ENCODE data around the gene TMA7B. TPM values are rescaled to one million over a fixed set of nuclear protein-coding genes. Genes with fewer than 3 reads are reported as not detected.
A peak's percentile ranks its signal among the peaks of the same experiment; 100 is the strongest.

TMA7B gene
- total RNA-seq, 4 donors from 2014 or later = 0.27 TPM; not detected in 3

DNA sequence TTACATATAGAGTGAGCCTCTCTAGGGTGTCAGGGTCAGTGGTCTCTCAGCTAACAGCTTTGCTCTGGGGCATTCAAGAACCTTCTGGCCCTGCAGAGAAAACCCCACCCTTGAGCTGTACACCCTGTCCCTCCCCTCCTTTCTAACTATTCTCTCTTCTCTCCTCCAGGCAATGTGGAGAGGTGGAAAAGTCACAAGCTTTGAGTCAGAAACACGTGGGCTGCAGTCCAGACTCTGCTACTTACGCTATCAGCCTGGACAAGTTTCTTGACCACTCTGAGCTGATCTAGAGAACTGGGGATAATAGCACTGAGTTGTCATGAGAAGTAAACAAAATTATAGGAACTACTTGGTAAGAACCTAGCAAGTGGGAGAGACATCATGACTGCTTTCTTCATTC is 23.8 kb downstream of the TMA7B start:
- TF ChIP-seq, protein P1, sequence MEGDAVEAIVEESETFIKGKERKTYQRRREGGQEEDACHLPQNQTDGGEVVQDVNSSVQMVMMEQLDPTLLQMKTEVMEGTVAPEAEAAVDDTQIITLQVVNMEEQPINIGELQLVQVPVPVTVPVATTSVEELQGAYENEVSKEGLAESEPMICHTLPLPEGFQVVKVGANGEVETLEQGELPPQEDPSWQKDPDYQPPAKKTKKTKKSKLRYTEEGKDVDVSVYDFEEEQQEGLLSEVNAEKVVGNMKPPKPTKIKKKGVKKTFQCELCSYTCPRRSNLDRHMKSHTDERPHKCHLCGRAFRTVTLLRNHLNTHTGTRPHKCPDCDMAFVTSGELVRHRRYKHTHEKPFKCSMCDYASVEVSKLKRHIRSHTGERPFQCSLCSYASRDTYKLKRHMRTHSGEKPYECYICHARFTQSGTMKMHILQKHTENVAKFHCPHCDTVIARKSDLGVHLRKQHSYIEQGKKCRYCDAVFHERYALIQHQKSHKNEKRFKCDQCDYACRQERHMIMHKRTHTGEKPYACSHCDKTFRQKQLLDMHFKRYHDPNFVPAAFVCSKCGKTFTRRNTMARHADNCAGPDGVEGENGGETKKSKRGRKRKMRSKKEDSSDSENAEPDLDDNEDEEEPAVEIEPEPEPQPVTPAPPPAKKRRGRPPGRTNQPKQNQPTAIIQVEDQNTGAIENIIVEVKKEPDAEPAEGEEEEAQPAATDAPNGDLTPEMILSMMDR (IDR thresholded peaks at IDR 0.05) = no peak
- no peak for TF ChIP-seq POLR2A (IDR thresholded peaks at IDR 0.05)
- no peak overlapping the region for H3K4me3 ChIP-seq (ENCODE audit: low read depth, poor library complexity, severe bottlenecking)
- WGBS, 2 donors = 24 to 34% methylated on average over 2 of the region's 2 CpGs
- intact Hi-C loops (cut with DNase I; ENCODE audit: low total_unique reads) = no loop called here
- DNase-seq (ENCODE audit: low spot score in 2 of 2) = no peak

DNA sequence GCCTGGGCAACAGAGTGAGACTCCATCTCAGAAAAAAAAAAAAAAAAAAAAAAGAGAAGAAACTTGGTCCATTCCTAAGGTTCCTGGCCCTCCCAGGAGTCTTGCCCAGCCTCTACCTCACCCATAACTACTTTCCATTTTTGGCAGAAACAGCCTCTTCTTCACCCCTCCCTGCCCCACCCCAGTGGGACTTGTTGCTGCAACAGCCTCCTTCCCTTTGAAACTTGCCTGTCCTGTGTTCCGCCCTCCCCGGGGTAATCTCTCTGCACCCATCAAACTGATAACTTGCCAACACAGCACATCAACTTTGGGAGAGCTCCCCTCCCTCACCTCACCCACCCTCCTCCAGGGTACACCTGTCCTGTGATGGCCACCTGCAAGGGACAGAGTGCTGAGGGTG is 24.5 kb downstream of the TMA7B start:
- TF ChIP-seq, protein P1 (IDR thresholded peaks at IDR 0.05) = no peak
- peak in 1 of 2 donors; percentile 53 for DNase-seq (ENCODE audit: low spot score in 2 of 2)
- WGBS, 2 donors = 50 to 53% methylated on average over 2 of the region's 2 CpGs
- H3K4me3 ChIP-seq (ENCODE audit: low read depth, poor library complexity, severe bottlenecking) = no peak overlapping the region
- intact Hi-C loops (cut with DNase I; ENCODE audit: low total_unique reads) = no loop called here

DNA sequence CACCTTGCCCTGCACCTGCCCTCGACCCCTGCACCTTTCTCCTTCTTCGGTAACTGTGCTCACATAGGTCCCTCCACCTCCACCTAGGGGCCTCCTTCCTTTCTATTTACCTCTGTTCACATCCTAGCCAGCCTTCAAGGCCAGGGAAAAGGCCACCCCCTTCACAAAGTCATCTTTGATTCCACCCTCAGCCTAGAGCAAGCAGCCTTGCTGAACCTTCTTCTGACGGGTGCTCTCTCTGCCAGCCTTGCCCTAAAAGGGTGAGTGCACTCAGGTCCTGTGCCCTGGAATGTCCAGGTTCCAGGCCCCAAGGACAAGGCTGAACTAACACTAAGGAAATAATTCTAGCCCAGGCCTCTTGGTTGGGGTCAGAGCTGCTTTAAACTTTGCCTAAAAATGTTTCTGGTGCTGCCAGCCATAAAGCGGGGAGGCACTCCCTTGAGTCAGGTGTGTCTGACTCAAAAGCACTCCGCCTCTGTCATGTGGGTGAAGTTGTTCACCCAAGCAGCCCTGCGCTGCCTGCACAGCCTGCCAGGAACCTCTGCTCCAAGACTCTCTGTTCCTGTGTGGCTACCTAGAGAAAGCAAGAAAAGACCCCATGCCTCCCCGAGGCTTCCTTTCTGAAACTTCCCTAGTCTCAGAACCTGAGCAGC is 25.3 kb downstream of the TMA7B start:
- intact Hi-C loops (cut with DNase I; ENCODE audit: low total_unique reads) = no loop called here
- peak in 1 of 2 donors; percentile 43 for DNase-seq (ENCODE audit: low spot score in 2 of 2)
- WGBS, 2 donors = 57 to 58% methylated on average over 7 of the region's 7 CpGs
- TF ChIP-seq, protein P1 (IDR thresholded peaks at IDR 0.05) = no peak
- TF ChIP-seq POLR2A (IDR thresholded peaks at IDR 0.05) = no peak
- H3K4me3 ChIP-seq (ENCODE audit: low read depth, poor library complexity, severe bottlenecking) = no peak overlapping the region

DNA sequence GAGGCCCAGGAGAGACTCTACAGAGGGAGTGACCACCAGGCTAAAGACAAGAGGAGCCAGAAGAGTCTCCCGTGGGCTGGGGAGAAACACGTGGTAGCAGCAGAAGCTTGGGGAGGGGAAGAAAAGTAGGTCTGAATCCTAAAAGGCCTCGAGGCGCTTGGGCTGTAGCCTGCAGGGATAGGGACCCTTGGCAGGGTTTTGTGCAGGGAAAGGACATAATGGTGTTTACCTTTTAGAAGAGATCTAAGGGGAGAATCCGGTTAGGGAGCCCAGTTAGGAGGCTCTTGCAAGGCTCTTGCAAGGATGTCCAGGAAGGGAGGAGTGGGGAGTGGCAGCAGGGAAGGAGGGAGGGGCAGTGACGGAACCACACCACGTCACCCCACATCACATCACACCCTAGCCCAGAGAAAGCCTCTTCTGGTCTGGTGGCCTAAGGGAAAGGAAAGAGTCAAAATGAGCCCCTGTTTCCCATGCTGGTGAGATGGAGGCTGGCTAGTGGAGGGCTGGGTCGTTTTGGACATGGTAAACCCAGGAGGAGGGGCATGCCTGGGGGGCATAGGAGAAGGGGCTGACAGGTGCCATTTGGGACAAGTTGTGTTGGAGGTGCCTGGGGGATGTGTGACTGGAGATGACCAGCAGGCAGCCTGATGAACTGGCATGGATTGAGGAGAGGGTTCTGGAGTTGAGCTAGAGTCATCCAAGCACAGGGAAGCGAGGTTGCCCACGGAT is 28.4 kb downstream of the TMA7B start:
- DNase-seq (ENCODE audit: low spot score in 2 of 2) = no peak
- WGBS, 2 donors = 65 to 71% methylated on average over 10 of the region's 10 CpGs
- intact Hi-C loops (cut with DNase I; ENCODE audit: low total_unique reads) = no loop called here
- no peak overlapping the region for H3K4me3 ChIP-seq (ENCODE audit: low read depth, poor library complexity, severe bottlenecking)
- TF ChIP-seq, protein P1 (IDR thresholded peaks at IDR 0.05) = no peak
- no peak for TF ChIP-seq POLR2A (IDR thresholded peaks at IDR 0.05)

DNA sequence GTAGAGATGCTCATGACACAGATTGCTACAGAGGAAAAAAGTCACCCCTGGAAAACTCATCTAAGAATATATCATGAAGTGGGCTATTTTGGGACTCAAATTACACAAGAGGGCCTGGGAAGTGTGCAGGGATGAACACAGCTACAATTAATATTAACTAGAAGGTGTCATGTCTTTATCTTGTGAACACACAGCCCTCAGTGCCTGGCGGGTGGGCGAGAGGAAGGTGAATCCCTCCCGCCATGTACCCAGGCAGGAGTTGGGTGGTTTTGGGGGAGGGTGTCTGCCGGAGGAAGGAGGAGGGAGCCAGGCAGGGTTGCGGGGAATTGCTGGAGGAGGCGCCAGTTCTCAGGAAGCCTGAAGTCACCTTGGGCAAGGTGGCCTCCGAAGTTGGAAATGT is 29.4 kb downstream of the TMA7B start:
- WGBS, 2 donors = 81 to 86% methylated on average over 7 of the region's 7 CpGs
- intact Hi-C loops (cut with DNase I; ENCODE audit: low total_unique reads) = no loop called here
- DNase-seq (ENCODE audit: low spot score in 2 of 2) = no peak

More for the DNA sequence above, 29.4 kb downstream of the TMA7B start:
- no peak overlapping the region for H3K4me3 ChIP-seq (ENCODE audit: low read depth, poor library complexity, severe bottlenecking)
- TF ChIP-seq POLR2A (IDR thresholded peaks at IDR 0.05) = no peak
- TF ChIP-seq, protein P1 (IDR thresholded peaks at IDR 0.05) = no peak
